ENCODE results near the gene TNFRSF1A.
"Not testable (repeated sequence)": the region's sequence is repeated elsewhere in the genome, so short reads cannot be mapped to it uniquely, and the experiment has no call there.

TNFRSF1A gene

DNA sequence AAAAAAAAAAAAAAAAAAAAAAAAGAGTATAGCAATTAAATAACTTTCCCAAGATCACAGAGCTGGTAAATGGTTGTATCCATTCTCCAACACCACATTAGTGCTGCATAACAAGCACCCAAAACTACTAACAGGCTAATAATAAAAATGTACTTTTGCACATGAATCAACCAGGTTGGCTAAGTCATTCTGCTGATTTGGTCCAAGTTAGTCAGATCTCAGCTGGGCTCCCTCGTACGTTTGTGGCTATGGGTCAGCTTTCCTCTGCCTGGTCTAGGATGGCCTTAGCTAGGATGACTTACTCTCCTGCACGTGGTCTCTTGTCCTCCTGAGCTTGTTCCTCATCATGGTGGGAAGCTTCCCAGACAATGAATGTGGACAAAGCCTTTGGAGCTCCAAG is 39.3 kb downstream of the TNFRSF1A start:
- no peak for DNase-seq (ENCODE audit: low read depth)

DNA sequence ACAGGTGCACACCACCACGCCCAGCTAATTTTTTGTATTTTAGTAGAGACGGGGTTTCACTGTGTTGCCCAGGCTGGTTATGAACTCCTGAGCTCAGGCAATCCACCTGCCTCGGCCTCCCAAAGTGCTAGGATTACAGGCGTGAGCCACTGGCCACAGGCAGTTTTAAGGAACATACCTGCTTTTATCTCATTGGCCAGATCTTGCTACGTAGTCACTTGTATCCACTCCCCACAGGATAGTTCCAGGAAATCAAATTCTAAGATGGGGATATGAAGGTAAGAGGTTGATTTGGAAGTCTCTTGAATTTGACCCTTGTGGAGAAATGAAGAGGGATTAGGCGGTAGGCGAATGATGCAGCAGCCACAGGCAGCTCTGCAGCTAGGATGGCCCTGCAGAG is 40.2 kb downstream of the TNFRSF1A start:
- no peak for DNase-seq (ENCODE audit: low read depth)

DNA sequence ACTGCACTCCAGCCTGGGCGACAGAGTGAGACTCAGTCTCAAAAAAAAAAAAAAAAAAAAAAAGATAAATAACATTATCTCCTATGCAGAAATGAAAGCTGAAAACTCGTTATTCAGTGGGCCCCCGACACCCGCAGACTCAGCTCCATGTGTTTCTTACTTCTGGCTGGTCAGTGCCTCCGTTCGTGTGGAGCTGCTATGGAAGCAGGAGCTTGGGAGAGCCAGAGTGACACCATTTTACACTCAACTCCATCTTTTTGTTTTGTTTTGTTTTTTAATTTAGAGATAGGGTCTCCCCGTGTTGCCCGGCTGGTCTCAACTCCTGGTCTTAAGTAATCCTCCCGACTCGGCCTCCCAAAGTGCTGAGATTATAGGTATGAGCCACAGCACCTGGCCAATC is 44.7 kb downstream of the TNFRSF1A start:
- DNase-seq (ENCODE audit: low read depth) = no peak

DNA sequence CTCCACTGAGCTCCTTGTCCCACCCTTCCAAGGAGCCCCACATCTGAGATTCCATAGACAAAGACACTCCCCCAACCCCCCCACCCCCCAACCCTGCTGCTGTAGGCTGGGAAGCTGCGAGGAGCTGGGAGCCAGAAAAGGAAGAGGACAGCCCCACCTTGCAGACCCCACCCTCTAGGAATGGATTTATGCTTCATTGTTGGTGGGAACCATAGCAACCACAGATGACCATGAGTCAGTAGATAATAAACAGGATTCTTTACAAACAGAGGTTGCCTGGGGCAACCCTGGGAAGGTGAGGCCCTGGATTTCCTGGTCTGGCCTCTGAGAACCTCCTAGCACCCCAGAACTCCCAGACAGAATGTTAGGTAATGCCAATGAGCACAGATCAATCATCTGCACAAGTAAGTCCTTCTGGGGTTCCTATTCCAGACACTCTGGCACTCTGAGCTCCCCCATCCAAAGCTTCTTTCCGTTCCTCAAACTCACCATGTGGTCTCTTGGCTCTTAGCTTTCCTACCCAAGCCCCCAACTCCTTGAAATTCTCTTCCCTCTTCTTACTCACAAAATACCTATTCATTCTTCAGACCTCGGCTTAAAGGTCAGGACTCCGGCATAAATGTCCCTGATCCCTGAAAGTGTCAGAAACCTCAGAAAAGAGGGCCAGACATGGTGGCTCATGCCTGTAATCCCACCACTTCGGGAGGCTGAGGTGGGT is 46.6 kb downstream of the TNFRSF1A start:
- DNase-seq (ENCODE audit: low read depth) = peak; percentile 95

DNA sequence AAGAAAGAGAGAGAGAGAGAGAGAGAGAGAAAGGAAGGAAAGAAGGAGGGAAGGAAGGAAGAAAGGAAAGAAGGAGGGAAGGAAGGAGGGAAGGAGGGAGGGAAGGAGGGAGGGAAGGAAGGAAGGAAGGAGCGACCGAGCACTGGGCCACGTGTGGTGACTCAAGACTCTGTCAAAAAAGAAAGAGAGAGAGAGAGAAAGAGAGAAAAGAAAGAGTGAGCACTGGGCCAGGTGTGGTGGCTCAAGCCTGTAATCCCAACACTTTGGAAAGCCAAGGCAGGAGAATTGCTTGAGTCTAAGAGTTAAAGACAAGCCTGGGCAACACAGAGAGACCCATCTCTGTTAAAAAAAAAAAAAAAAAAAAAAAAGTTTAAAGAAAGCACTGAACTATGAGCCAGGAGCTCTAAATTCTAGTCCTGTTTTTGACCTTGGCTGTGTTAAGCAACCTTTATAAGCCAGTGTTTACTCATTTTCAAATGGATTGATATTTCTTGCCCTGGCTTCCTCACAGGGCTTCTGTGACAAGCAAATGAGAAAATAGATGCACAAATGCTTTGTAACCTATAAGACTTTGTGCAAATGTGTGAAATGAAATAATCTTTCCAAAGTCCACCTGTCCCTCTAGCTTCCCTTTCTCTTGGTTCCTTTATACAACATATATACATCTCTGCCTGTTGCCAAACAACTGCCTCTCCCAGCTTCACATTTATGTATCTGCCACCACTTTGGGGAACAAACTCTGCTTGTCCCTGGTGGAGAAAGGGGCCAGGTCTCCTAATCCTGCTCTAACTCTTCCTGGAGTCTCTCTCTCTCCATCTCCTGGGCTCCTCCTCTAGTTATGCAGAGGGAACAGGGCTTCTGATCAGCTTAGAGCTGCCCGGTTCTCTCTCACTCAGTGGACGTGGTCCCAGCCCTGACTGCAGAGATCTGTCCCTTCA is 47.5 kb downstream of the TNFRSF1A start:
- DNase-seq (ENCODE audit: low read depth) = peak; percentile 59

DNA sequence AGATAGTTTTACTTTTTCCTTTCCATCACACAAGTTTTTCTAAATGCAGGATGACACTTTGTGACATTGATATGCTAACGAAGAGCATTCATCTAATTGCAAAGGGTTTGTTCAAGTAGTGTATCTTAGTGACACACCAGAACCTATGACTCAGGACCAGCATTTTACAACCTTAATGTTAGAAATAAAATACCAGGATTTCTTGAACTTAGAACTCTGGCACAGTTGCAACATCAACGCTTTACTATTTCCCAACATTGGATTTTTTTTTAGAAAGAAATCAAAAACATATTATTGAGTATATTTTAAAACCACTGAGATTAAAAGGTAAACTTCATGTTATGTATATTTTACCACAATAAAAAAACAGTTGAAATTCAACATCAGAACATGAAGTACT is 49.3 kb downstream of the TNFRSF1A start:
- peak; percentile 87 for DNase-seq (ENCODE audit: low read depth)

DNA sequence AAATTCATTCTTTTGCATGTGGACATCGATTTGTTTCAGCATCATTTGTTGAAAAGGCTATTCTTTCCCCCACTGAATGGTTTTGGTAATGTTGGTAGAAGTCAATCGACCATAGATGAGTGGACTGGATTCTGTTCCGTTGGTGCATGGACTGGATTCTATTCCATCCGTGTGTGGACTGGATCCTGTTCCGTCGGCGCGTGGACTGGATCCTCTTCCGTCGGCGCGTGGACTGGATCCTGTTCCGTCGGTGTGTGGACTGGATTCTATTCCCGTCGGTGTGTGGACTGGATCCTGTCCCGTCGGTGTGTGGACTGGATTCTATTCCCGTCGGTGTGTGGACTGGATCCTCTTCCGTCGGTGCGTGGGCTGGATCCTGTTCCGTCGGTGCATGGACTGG is 52.0 kb downstream of the TNFRSF1A start:
- DNase-seq (ENCODE audit: low read depth) = not testable (repeated sequence)

DNA sequence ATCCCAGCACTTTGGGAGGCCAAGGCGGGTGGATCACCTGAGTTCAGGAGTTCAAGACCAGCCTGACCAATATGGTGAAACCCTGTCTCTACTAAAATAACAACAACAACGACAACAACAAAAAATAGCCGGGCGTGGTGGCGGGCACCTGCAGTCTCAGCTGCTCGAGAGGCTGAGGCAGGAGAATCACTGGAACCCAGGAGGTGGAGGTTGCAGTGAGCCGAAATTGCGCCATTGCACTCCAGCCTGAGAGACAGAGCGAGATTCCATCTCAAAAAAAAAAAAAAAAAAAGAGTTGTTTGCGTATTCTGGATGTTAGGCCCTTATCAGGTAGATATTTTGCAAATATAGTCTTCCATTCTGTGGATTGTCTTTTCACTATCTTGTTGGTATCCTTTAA is 52.8 kb downstream of the TNFRSF1A start:
- not testable (repeated sequence) for DNase-seq (ENCODE audit: low read depth)

DNA sequence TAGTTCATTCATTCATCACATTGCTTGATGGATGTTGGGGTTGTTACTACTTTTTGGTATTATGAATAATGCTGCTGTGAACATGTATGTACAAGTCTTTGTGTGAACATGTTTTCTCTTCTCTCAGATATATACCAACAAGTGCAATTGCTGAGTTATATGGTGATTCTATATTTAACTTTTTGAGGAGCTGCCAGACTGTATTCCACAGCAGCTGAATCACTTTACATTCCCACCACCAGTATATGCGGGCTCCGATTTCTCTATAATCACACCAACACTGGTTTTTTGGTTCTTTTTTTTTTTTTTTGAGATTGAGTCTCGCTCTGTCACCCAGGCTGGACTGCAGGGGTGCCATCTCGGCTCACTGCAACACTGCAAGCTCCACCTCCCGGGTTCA is 53.6 kb downstream of the TNFRSF1A start:
- DNase-seq (ENCODE audit: low read depth) = peak; percentile 36

DNA sequence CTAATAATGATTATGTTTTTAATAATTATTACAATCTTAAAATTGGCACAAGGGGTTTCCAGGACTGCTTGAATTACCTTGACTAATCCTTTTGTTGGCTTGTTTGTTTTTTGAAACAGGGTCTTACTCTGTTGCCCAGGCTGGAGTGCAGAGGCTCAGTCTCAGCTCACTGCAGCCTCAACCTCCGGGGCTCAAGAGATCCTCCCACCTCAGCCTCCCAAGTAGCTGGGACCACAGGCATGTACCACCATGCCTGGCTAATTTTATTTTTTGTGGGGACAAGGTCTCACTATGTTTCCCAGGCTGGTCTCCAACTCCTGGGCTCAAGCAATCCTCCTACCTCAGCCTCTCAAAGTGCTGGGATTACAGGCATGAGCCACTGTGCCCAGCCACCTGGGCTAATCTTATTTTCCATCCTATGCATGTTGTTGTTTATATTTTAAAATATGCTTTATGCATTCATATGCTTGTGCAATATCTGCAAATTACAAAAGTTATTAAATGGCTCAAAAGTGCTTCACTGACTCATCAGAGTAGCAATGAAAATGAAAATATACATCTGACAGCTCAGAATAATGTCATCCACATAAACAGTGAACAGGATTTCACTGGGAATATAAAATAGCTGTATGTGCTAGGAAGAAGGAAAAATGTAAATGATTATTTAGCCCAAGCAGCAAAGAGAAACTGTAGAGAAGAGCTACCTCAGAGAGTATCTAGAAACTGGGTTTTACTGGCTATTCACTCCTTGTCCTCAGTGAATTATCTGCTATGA is 56.2 kb downstream of the TNFRSF1A start:
- DNase-seq (ENCODE audit: low read depth) = peak; percentile 62

DNA sequence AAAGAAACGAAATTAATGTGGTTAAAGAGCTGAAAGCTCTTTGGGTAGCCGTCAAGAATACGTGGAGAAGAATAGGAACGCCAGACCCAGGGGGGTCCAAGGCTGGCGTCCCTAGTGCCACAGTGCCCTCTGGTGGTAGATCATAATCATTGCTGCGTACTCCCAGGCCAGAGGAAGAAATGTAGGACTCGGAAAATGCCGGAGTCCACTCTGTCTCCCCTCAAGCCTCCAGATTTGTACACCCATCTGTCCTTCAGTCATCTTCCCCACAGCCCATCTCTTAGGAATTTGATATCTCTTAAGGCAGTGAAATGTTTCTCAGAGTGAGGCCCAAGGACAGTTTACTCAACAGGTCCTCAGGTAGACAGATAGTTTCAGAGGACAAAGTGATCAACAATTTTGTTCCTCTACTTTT is 56.8 kb downstream of the TNFRSF1A start:
- peak; percentile 55 for DNase-seq (ENCODE audit: low read depth)

DNA sequence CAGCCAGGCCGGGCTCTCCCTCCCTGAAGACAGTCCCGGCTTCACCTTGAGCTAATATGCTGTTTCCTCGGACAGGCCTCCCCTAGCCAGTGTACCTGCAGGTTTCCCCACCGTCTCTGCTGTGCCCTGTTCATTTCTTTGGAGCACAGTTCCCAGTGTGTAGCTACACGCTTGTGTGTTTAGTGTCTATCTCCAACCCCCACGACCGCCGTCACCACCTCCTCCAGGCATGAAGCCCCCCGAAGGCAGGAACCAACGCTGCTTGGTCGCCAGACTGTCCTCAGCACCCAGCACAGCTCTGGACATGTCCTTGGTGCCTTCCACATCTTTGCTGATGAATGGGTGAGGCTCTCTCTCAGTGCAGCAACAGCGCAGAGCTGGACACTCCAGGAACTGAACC is 57.6 kb downstream of the TNFRSF1A start:
- DNase-seq (ENCODE audit: low read depth) = no peak

DNA sequence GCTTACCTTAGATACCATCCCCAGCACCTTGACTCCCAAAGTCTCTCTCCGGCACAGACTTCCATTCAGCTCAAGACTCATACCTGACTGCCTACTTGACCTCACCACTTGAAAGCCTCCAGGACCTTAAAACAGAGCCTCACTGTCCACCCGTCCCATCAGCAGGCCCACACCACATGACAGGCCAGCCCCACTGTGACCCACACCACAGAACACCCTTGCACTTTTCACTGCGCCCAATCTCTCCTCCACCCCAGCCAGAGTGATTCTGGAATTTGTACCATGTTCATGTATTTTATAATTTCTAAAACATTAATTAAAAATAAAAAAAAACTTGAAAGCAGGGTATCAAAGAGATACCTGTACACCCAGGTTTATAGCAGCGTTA is 59.4 kb downstream of the TNFRSF1A start:
- DNase-seq (ENCODE audit: low read depth) = no peak

DNA sequence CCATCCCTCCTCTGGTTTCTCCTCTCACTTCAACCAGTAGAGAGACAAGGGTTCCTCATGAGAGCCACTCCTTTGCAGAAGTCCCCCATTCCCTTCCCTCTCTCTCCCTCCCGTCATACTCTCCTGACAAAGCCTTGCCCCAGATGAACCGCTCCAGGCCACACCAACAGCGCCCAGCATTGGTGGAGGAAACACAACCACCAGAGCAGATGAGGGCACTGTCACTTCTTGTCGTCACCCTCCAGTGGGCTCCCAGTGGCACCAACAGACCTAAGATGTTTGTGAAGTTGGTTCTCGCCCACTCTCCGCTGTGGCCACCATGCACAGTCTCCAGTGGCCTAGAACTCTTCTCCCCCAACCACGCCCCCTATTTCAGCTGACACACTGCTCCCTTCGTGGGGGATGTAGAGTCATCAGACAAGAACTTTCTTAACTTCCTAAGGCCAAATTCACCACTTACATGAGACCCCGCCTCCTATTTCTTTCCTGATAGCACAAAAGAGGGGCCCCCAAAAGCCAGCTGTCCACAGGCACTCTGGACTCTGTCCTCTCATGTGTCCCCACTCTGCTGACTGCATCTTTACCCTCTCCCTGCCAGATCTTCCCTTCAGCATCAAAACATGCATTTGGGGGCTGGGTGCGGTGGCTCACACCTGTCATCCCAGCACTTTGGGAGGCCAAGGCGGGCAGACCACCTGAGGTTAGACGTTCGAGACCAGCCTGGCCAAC is 60.6 kb downstream of the TNFRSF1A start:
- no peak for DNase-seq (ENCODE audit: low read depth)

DNA sequence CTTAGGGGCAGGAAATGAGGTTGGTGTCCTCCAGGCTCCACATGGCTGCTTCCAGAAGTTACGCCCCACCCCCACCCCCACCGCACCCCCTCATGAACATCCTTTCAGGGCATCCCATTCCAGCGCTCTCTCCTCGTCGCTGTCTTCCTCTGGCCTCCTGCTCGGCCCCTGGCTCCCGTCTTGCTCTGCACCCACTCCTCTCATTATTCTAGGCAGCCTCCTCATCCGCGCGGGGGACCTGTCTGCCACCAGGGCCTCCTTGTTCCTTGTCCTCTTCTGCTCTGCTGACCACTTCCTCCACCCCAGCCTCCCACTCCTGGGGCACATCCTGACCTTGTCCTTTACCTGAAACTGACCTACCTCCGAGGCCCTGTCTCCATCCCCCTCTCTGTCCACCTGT is 61.2 kb downstream of the TNFRSF1A start:
- no peak for DNase-seq (ENCODE audit: low read depth)

DNA sequence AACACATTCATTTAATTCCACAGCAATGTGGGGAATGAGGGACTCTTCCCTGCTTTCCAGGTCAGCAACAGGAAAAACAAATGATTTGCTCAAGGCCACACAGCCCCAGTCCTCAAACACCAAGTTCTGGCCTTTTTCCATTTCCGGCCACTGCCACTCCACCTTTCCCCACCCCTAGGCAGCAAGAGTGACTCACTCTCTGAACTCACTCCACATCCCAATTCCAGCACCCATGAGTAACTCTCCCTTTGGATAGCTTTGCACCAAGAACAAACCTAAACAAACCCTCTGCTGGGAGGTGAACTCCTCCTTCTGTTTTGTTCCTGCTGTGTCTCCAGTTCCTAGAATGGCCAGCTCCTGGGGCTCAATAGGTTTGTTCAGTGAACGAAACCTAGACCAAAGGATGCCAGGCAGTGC is 61.8 kb downstream of the TNFRSF1A start:
- peak; percentile 84 for DNase-seq (ENCODE audit: low read depth)

DNA sequence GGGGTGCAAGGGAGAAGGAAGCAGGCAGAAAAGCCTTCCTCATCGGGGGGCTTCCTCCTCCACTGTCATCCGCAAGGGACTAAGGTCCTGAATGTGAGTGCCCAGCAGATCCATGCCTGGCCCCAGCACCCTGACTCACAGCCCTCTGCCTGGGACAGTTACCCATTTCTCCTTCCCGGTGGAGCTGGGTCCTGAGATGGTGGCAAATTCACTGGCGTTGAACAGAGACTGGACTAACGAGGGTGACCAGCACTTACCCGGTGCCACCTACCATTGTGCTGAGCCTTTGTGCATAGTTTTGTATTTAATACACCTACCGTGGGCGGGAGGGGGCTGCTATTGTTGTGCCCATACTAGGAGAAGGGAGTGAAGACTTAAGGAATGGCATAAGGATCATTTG is 62.2 kb downstream of the TNFRSF1A start:
- no peak for DNase-seq (ENCODE audit: low read depth)

DNA sequence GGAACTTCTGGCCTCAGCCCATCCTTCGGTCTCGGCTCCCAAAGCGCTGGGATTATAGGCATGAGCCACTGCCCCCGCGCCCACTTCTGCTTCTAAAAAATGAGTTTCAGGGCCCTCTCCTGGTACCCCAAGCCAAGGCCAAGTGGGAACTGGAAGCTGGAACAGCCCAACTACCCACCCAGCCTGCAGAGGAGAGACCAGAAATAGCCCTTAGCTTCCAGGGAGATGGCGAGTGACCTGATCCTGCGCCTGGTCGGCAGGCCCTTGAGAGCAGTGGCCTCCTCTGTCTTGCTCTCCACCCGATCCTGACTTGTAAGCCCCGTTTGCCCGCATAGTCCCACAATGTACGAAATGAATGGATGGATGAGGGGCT is 62.6 kb downstream of the TNFRSF1A start:
- DNase-seq (ENCODE audit: low read depth) = no peak
